HCT116 (cell line): Measurements from ENCODE around the gene SHOC2. TPM values are rescaled to one million over a fixed set of nuclear protein-coding genes. Genes with fewer than 3 reads are reported as not detected.

Experiments used
- ATAC-seq: fragments of 200-7000 bp; cut with Tn5 transposase; 2 replicates; pipeline ENCODE4 v1.9.1; 2020; ENCODE audit warnings: mild to moderate bottlenecking, moderate library complexity
- BruUV-seq: library from RNA; stranded (reverse); fragments of 400-500 nt; replicated peaks from 2 replicates; lab custom pipeline; 2021; lab: Mats Ljungman, UMichigan
- CTCF ChIA-PET: fragments of 300-600 bp; sonication (Branson Sonifier 250); formaldehyde crosslinking; loops from one replicate; lab custom pipeline; 2021; ENCODE audit warnings: antibody characterized with exemption; lab: Charles Lee
- POLR2A ChIA-PET: fragments of 300-600, 350-600 bp; sonication (Branson Sonifier 250); formaldehyde crosslinking; loops from one replicate; lab custom pipeline; 2021; ENCODE audit warnings: antibody characterized with exemption; lab: Charles Lee
- RAD21 ChIA-PET, 2 experiments: fragments of 300-600 bp; sonication (Branson Sonifier 250); formaldehyde crosslinking; loops; one replicate each; lab custom pipeline; 2023; ENCODE audit warnings: low total read pairs in 2 of 2; ENCODE audit not compliant: uncharacterized antibody in 2 of 2, unreplicated experiment in 2 of 2, low non-redundant PET in 1 of 2; lab: Charles Lee
- DNase-seq: peaks from one replicate; pipeline ENCODE4 v3.0.0-alpha.2; 2010; ENCODE audit warnings: low read depth, low spot score
- H2AFZ ChIP-seq: fragments of 200-600 bp; shearing (Covaris generic), sonication (generic); 2 replicates; pipeline ENCODE4 v1.6.1; 2017; ENCODE audit warnings: low read depth, mixed run types, mixed read lengths, antibody characterized with exemption, low read length; ENCODE audit not compliant: poor library complexity, severe bottlenecking
- H3K27ac ChIP-seq: 2 replicates; pipeline ENCODE4 v1.5.1; 2012; ENCODE audit warnings: low read depth, low read length
- H3K27me3 ChIP-seq: fragments of 200-600 bp; sonication (generic); 2 replicates; pipeline ENCODE4 v1.6.1; 2016; ENCODE audit warnings: mixed run types, low read length, mixed read lengths; ENCODE audit not compliant: insufficient read depth
- H3K36me3 ChIP-seq, 2 experiments: fragments of 200-500 bp in 1 of 2; fragments of 200-600 bp in 1 of 2; sonication (Bioruptor generic) in 1 of 2; sonication (generic) in 1 of 2; 2 replicates each; pipeline versions ENCODE4 v1.5.1 to v1.6.1; 2014 to 2016; ENCODE audit warnings: low read length in 2 of 2, inconsistent platforms in 1 of 2, mixed read lengths in 1 of 2, mixed run types in 1 of 2; ENCODE audit not compliant: insufficient read depth in 2 of 2, control insufficient read depth in 1 of 2
- H3K4me1 ChIP-seq, 2 experiments: fragments of 200-600 bp in 1 of 2; sonication (generic) in 1 of 2; 2 replicates each; pipeline versions ENCODE4 v1.5.1 to v1.6.1; 2012 to 2017; ENCODE audit warnings: low read length in 2 of 2, inconsistent platforms in 1 of 2, mild to moderate bottlenecking in 1 of 2, mixed read lengths in 1 of 2, mixed run types in 1 of 2, moderate library complexity in 1 of 2; ENCODE audit not compliant: insufficient read depth in 2 of 2, control insufficient read depth in 1 of 2
- H3K4me2 ChIP-seq: fragments of 200-600 bp; sonication (generic); 2 replicates; pipeline ENCODE4 v1.6.1; 2017; ENCODE audit warnings: mixed run types, low read length, mixed read lengths
- H3K4me3 ChIP-seq, 2 experiments: fragments of 200-600 bp in 1 of 2; sonication (generic) in 1 of 2; replicated peaks in 1 of 2; 2 replicates each; pipeline ENCODE4 v1.5.1; 2011 to 2016; ENCODE audit warnings: low read length in 2 of 2, control low read depth in 1 of 2, low read depth in 1 of 2, mild to moderate bottlenecking in 1 of 2, mixed read lengths in 1 of 2, mixed run types in 1 of 2
- H3K79me2 ChIP-seq: fragments of 200-600 bp; sonication (generic); 2 replicates; pipeline ENCODE4 v1.6.1; 2017; ENCODE audit warnings: mild to moderate bottlenecking, mixed run types, low read length, moderate library complexity, mixed read lengths; ENCODE audit not compliant: insufficient read depth
- H3K9ac ChIP-seq: fragments of 200-600 bp; sonication (generic); 2 replicates; pipeline ENCODE4 v1.6.1; 2016; ENCODE audit warnings: low read length, mixed read lengths
- H3K9me2 ChIP-seq: fragments of 200-600 bp; sonication (generic), shearing (Covaris generic); 2 replicates; pipeline ENCODE4 v1.6.1; 2017; ENCODE audit warnings: mixed run types, mild to moderate bottlenecking, moderate library complexity; ENCODE audit not compliant: insufficient read depth
- H3K9me3 ChIP-seq, 2 experiments: fragments of 200-500 bp in 1 of 2; fragments of 200-600 bp in 1 of 2; sonication (Bioruptor generic) in 1 of 2; sonication (generic) in 1 of 2; 2 replicates each; pipeline ENCODE4 v1.6.1; 2014 to 2017; ENCODE audit warnings: low read length in 2 of 2, mixed read lengths in 2 of 2, inconsistent platforms in 1 of 2, low read depth in 1 of 2, mild to moderate bottlenecking in 1 of 2, mixed run types in 1 of 2, moderate library complexity in 1 of 2; ENCODE audit not compliant: control insufficient read depth in 1 of 2, insufficient read depth in 1 of 2
- H4K20me1 ChIP-seq: fragments of 200-600 bp; sonication (generic), shearing (Covaris generic); 2 replicates; pipeline ENCODE4 v1.6.1; 2017; ENCODE audit warnings: mixed run types, mild to moderate bottlenecking, moderate library complexity; ENCODE audit not compliant: insufficient read depth
- CBX3 ChIP-seq: IDR thresholded peaks from 2 replicates; pipeline ENCODE4 v1.6.1; 2012; ENCODE audit warnings: low read depth
- CEBPB ChIP-seq: IDR thresholded peaks from 2 replicates; pipeline ENCODE4 v1.6.1; 2012; ENCODE audit warnings: low read depth
- EGR1 ChIP-seq: IDR thresholded peaks from 2 replicates; pipeline ENCODE4 v1.6.1; 2012; ENCODE audit warnings: low read depth
- ELF1 ChIP-seq: IDR thresholded peaks from 2 replicates; pipeline ENCODE4 v1.6.1; 2012; ENCODE audit warnings: low read depth, borderline replicate concordance
- EZH2 ChIP-seq: fragments of 200-600 bp; sonication (generic); IDR thresholded peaks from 2 replicates; pipeline ENCODE4 v1.6.1; 2017; ENCODE audit warnings: antibody characterized with exemption, mixed run types
- EZH2phosphoT487 ChIP-seq: fragments of 200-600 bp; IDR thresholded peaks from 2 replicates; pipeline ENCODE4 v1.6.1; 2018; ENCODE audit warnings: antibody characterized with exemption, borderline replicate concordance
- JUND ChIP-seq: IDR thresholded peaks from 2 replicates; pipeline ENCODE4 v1.6.1; 2012
- POLR2AphosphoS5 ChIP-seq: IDR thresholded peaks from 2 replicates; pipeline ENCODE4 v1.6.1; 2011; ENCODE audit warnings: mild to moderate bottlenecking, low read depth, low read length, moderate library complexity
- RAD21 ChIP-seq: IDR thresholded peaks from 2 replicates; pipeline ENCODE4 v1.6.1; 2012; ENCODE audit warnings: low read depth, mild to moderate bottlenecking
- SIN3A ChIP-seq: IDR thresholded peaks from 2 replicates; pipeline ENCODE4 v1.6.1; 2012; ENCODE audit warnings: low read depth
- TCF7L2 ChIP-seq: IDR thresholded peaks from 2 replicates; pipeline ENCODE4 v1.7.0; 2011; ENCODE audit warnings: borderline replicate concordance, inconsistent platforms; ENCODE audit not compliant: insufficient read depth, insufficient read length; ENCODE audit errors: extremely low read depth
- YY1 ChIP-seq: IDR thresholded peaks from 2 replicates; pipeline ENCODE4 v1.6.1; 2011; ENCODE audit warnings: low read length, low read depth, moderate library complexity, mild to moderate bottlenecking; ENCODE audit not compliant: insufficient replicate concordance; ENCODE audit errors: extremely low read depth
- ZFX ChIP-seq: fragments of 450-650 bp; IDR thresholded peaks from 2 replicates; pipeline ENCODE4 v1.6.1; 2017
- ZNF274 ChIP-seq: fragments of 200-500 bp; sonication (Bioruptor generic); IDR thresholded peaks from 2 replicates; pipeline ENCODE4 v1.6.1; 2014; ENCODE audit warnings: mild to moderate bottlenecking, low read depth, low read length, inconsistent platforms
- intact Hi-C: fragments of 100-400 bp; cut with micrococcal nuclease; formaldehyde crosslinking; loops from 2 replicates; pipeline ENCODE4 v1.10.0; 2022
- total RNA-seq: library from RNA; stranded (reverse); gene quantifications from one replicate; pipeline ENCODE4 v1.2.1, GENCODE V29; 2021; ENCODE audit not compliant: unreplicated experiment
- TF ChIP-seq, protein P1 (sequence below): IDR thresholded peaks from 2 replicates; pipeline ENCODE4 v1.6.1; 2012; ENCODE audit warnings: low read depth
- TF ChIP-seq, protein P2 (sequence below): IDR thresholded peaks from 2 replicates; pipeline ENCODE4 v1.6.1; 2011; ENCODE audit warnings: mild to moderate bottlenecking, low read length, moderate library complexity; ENCODE audit not compliant: insufficient replicate concordance; ENCODE audit errors: extremely low read depth
- TF ChIP-seq, protein P3 (sequence below): IDR thresholded peaks from 2 replicates; pipeline ENCODE4 v1.6.1; 2012

Gene SHOC2
- total RNA-seq, 1 experiment from 2014 or later: 39.5 TPM

DNA sequence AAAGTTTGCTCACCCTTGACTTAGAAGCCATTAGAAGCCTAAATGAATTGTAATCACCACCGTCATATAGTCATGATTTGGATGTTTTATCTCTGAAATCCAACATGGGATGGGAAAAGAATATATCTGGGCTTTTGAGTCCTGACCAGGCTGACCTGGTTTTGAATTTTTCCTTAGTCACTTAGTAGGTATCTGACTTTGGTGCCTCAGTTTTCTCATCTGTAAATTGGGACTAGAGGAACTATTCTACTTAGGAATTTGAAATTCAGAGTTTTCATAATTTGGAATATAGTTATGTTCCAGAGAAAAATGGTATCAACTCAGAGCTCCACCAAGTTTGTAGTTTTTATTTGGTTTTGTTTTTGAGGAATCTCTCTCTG lies 40.9 kb downstream of the SHOC2 start:
- no peak for ATAC-seq
- TF ChIP-seq JUND: no peak
- TF ChIP-seq, protein P1, sequence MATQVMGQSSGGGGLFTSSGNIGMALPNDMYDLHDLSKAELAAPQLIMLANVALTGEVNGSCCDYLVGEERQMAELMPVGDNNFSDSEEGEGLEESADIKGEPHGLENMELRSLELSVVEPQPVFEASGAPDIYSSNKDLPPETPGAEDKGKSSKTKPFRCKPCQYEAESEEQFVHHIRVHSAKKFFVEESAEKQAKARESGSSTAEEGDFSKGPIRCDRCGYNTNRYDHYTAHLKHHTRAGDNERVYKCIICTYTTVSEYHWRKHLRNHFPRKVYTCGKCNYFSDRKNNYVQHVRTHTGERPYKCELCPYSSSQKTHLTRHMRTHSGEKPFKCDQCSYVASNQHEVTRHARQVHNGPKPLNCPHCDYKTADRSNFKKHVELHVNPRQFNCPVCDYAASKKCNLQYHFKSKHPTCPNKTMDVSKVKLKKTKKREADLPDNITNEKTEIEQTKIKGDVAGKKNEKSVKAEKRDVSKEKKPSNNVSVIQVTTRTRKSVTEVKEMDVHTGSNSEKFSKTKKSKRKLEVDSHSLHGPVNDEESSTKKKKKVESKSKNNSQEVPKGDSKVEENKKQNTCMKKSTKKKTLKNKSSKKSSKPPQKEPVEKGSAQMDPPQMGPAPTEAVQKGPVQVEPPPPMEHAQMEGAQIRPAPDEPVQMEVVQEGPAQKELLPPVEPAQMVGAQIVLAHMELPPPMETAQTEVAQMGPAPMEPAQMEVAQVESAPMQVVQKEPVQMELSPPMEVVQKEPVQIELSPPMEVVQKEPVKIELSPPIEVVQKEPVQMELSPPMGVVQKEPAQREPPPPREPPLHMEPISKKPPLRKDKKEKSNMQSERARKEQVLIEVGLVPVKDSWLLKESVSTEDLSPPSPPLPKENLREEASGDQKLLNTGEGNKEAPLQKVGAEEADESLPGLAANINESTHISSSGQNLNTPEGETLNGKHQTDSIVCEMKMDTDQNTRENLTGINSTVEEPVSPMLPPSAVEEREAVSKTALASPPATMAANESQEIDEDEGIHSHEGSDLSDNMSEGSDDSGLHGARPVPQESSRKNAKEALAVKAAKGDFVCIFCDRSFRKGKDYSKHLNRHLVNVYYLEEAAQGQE: no peak
- Histone ChIP-seq H3K27ac (no peak overlapping the region), H3K4me2 (no peak overlapping the region), H3K9me2 (no peaks in the 10 kb centered on the region), H3K79me2 (peaks cover 58% of the 10 kb centered on the region), H3K36me3 (no peaks in the 10 kb centered on the region), H3K9ac (no peak overlapping the region), H2AFZ (no peak overlapping the region), H4K20me1 (no peaks in the 10 kb centered on the region; the same call in 1 of the 2 replicates), H3K4me3 (no peak overlapping the region), H3K27me3 (no peaks in the 10 kb centered on the region), H3K4me1 (no peaks in the 10 kb centered on the region), H3K9me3 (no peaks in the 10 kb centered on the region)
- POLR2A ChIA-PET: no interaction called here
- no TSS peak for BruUV-seq
- no peak for DNase-seq
- RAD21 ChIA-PET: interaction anchor here in 1 of 2 experiments (0.6 kb wide), 1 partner anchor 15 kb away, joined by 3 read pairs; no protein-coding TSS in a partner anchor
- intact Hi-C loops: no loop called here
- CTCF ChIA-PET: no interaction called here

DNA sequence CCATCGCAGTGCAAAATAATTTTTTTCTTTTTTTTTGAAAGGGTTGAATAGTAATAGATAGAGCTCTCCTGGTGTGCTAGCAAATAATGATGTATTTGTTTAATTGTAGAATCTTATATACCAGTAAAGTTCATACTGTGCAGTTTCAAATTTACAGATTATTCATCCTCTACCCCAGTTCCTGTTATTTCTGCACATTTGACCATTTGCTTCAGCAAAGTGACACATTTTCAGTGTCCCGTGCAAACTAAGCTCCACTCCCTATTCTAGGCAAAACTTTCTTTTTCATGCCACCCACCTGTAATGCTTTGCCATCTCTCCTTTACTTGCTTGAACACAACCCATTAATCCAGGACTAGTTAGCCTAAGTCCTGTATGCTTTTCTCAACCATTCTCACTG lies 43.0 kb downstream of the SHOC2 start:
- Histone ChIP-seq H3K27me3 (no peaks in the 10 kb centered on the region), H3K4me2 (no peak overlapping the region), H3K27ac (no peak overlapping the region), H3K9me2 (no peaks in the 10 kb centered on the region), H3K9ac (no peak overlapping the region), H3K4me3 (no peak overlapping the region), H4K20me1 (no peaks in the 10 kb centered on the region; the same call in 1 of the 2 replicates), H2AFZ (no peak overlapping the region), H3K9me3 (no peaks in the 10 kb centered on the region), H3K36me3 (no peaks in the 10 kb centered on the region), H3K4me1 (no peaks in the 10 kb centered on the region), H3K79me2 (peaks cover 69% of the 10 kb centered on the region)
- intact Hi-C loops: no loop called here
- RAD21 ChIA-PET: no interaction called here
- CTCF ChIA-PET: no interaction called here
- no TSS peak for BruUV-seq
- POLR2A ChIA-PET: no interaction called here
- DNase-seq (no peak), ATAC-seq (no peak)
- TF ChIP-seq EGR1: no peak
- no peak for TF ChIP-seq ELF1
- no peak for TF ChIP-seq ZNF274
- no peak for TF ChIP-seq CBX3
- TF ChIP-seq, protein P2, sequence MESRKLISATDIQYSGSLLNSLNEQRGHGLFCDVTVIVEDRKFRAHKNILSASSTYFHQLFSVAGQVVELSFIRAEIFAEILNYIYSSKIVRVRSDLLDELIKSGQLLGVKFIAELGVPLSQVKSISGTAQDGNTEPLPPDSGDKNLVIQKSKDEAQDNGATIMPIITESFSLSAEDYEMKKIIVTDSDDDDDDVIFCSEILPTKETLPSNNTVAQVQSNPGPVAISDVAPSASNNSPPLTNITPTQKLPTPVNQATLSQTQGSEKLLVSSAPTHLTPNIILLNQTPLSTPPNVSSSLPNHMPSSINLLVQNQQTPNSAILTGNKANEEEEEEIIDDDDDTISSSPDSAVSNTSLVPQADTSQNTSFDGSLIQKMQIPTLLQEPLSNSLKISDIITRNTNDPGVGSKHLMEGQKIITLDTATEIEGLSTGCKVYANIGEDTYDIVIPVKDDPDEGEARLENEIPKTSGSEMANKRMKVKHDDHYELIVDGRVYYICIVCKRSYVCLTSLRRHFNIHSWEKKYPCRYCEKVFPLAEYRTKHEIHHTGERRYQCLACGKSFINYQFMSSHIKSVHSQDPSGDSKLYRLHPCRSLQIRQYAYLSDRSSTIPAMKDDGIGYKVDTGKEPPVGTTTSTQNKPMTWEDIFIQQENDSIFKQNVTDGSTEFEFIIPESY: no peak
- no peak for TF ChIP-seq YY1
- TF ChIP-seq EZH2: no peak
- TF ChIP-seq CEBPB: no peak
- TF ChIP-seq POLR2AphosphoS5: no peak
- TF ChIP-seq, protein P3, sequence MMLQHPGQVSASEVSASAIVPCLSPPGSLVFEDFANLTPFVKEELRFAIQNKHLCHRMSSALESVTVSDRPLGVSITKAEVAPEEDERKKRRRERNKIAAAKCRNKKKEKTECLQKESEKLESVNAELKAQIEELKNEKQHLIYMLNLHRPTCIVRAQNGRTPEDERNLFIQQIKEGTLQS: no peak
- no peak for TF ChIP-seq ZFX
- no peak for TF ChIP-seq EZH2phosphoT487
- TF ChIP-seq SIN3A: no peak
- no peak for TF ChIP-seq RAD21
- TF ChIP-seq JUND: no peak
- TF ChIP-seq TCF7L2: no peak
